ENCODE measurements around the gene ZSCAN25. TPM values are rescaled to one million over a fixed set of nuclear protein-coding genes. Genes with fewer than 3 reads are reported as not detected.
"Not testable (repeated sequence)": the region's sequence is repeated elsewhere in the genome, so short reads cannot be mapped to it uniquely, and the experiment has no call there.

Gene ZSCAN25
- polyA plus RNA-seq (2012; ENCODE audit: insufficient read depth, insufficient read length), result 18.3 TPM

- H3K4me3 ChIP-seq (ENCODE audit: low read length), result peak within 1 kb of the TSS; percentile 96
- peak; percentile 92 for DNase-seq (ENCODE audit: low read depth, low spot score)
These were observed at the start of gene ZSCAN25 for GRCh38 chr7:99616359-99617191. ZSCAN25 (plus strand) TSS chr7:99616946; CDS start chr7:99619607, 2,661 bp downstream.

GRCh38 chr7:99568770-99569169, 48.0 kb upstream of the ZSCAN25 start:
- DNase-seq (ENCODE audit: low read depth, low spot score); H3K4me3 ChIP-seq (ENCODE audit: low read length): not testable (repeated sequence)

GRCh38 chr7:99571768-99572167, 45.0 kb upstream of the ZSCAN25 start:
- no peak overlapping the region for H3K4me3 ChIP-seq (ENCODE audit: low read length)
- DNase-seq (ENCODE audit: low read depth, low spot score), result no peak

- no peak overlapping the region for H3K4me3 ChIP-seq (ENCODE audit: low read length)
- DNase-seq (ENCODE audit: low read depth, low spot score), result no peak
These were observed 43.5 kb upstream of the ZSCAN25 start for GRCh38 chr7:99573257-99573656.

- DNase-seq (ENCODE audit: low read depth, low spot score), result no peak
- no peak overlapping the region for H3K4me3 ChIP-seq (ENCODE audit: low read length)
These were observed 40.5 kb upstream of the ZSCAN25 start for GRCh38 chr7:99576251-99576650.

- DNase-seq (ENCODE audit: low read depth, low spot score), result no peak
- no peak overlapping the region for H3K4me3 ChIP-seq (ENCODE audit: low read length)
These were observed 37.3 kb upstream of the ZSCAN25 start for GRCh38 chr7:99579281-99579955.

- no peak for DNase-seq (ENCODE audit: low read depth, low spot score)
- no peak overlapping the region for H3K4me3 ChIP-seq (ENCODE audit: low read length)
These were observed 36.6 kb upstream of the ZSCAN25 start for GRCh38 chr7:99579956-99580777.

- DNase-seq (ENCODE audit: low read depth, low spot score); H3K4me3 ChIP-seq (ENCODE audit: low read length): not testable (repeated sequence)
These were observed 35.9 kb upstream of the ZSCAN25 start for GRCh38 chr7:99580778-99581332.

GRCh38 chr7:99588868-99589267, 27.9 kb upstream of the ZSCAN25 start:
- no peak overlapping the region for H3K4me3 ChIP-seq (ENCODE audit: low read length)
- DNase-seq (ENCODE audit: low read depth, low spot score), result no peak

GRCh38 chr7:99594948-99595745, 21.6 kb upstream of the ZSCAN25 start:
- no peak overlapping the region for H3K4me3 ChIP-seq (ENCODE audit: low read length)
- DNase-seq (ENCODE audit: low read depth, low spot score), result no peak

GRCh38 chr7:99596408-99596955, 20.3 kb upstream of the ZSCAN25 start:
- H3K4me3 ChIP-seq (ENCODE audit: low read length), result no peak overlapping the region

GRCh38 chr7:99597762-99598501, 18.8 kb upstream of the ZSCAN25 start, which contains the start of gene TMEM225B:
TMEM225B (plus strand) TSS chr7:99598267; CDS start chr7:99604389, 6,122 bp downstream.
- no peak within 1 kb of the TSS for H3K4me3 ChIP-seq (ENCODE audit: low read length)
- DNase-seq (ENCODE audit: low read depth, low spot score), result no peak

More at GRCh38 chr7:99596408-99596955, 20.3 kb upstream of the ZSCAN25 start:
- no peak for DNase-seq (ENCODE audit: low read depth, low spot score)

- no peak for DNase-seq (ENCODE audit: low read depth, low spot score)
- H3K4me3 ChIP-seq (ENCODE audit: low read length), result no peak overlapping the region
These were observed 16.9 kb upstream of the ZSCAN25 start for GRCh38 chr7:99599836-99600235.

- H3K4me3 ChIP-seq (ENCODE audit: low read length), result no peak overlapping the region
- DNase-seq (ENCODE audit: low read depth, low spot score), result no peak
These were observed 15.0 kb upstream of the ZSCAN25 start for GRCh38 chr7:99601656-99602310.

GRCh38 chr7:99605527-99605926, 11.2 kb upstream of the ZSCAN25 start:
- DNase-seq (ENCODE audit: low read depth, low spot score), result no peak
- no peak overlapping the region for H3K4me3 ChIP-seq (ENCODE audit: low read length)

GRCh38 chr7:99606531-99606930, 10.2 kb upstream of the ZSCAN25 start:
- no peak for DNase-seq (ENCODE audit: low read depth, low spot score)

GRCh38 chr7:99607548-99607947, 9.2 kb upstream of the ZSCAN25 start:
- no peak overlapping the region for H3K4me3 ChIP-seq (ENCODE audit: low read length)
- no peak for DNase-seq (ENCODE audit: low read depth, low spot score)

More at GRCh38 chr7:99606531-99606930, 10.2 kb upstream of the ZSCAN25 start:
- no peak overlapping the region for H3K4me3 ChIP-seq (ENCODE audit: low read length)

Measured in Jurkat, Clone E6-1 (cell line).